Neural cell (in vitro differentiated cells): Measurements from ENCODE around the gene NIPBL. TPM values are rescaled to one million over a fixed set of nuclear protein-coding genes. Genes with fewer than 3 reads are reported as not detected.

Source experiments
- H2AFZ ChIP-seq: fragments of 200-600, 300-800 bp; sonication (generic), shearing (Covaris generic); 2 replicates; pipeline ENCODE4 v1.6.0; 2014; ENCODE audit warnings: low read depth, mild to moderate bottlenecking, antibody characterized with exemption, low read length, moderate library complexity
- H3F3A ChIP-seq: fragments of 200-600 bp; shearing (Covaris generic); 2 replicates; pipeline ENCODE4 v1.6.1; 2016; ENCODE audit warnings: mild to moderate bottlenecking, moderate library complexity, mixed read lengths, antibody characterized with exemption, low read length; ENCODE audit not compliant: insufficient read depth, poor library complexity, severe bottlenecking
- H3K27ac ChIP-seq: fragments of 200-600, 300-800 bp; sonication (generic), shearing (Covaris generic); 2 replicates; pipeline ENCODE4 v1.5.1; 2014; ENCODE audit warnings: mild to moderate bottlenecking, low read length, moderate library complexity
- H3K27me3 ChIP-seq: fragments of 300-800, 200-600 bp; sonication (generic), shearing (Covaris generic); 2 replicates; pipeline ENCODE4 v1.6.0; 2014; ENCODE audit warnings: mild to moderate bottlenecking, low read depth, low read length, moderate library complexity; ENCODE audit not compliant: insufficient read depth
- H3K36me3 ChIP-seq: fragments of 300-800, 200-600 bp; sonication (generic), shearing (Covaris generic); 2 replicates; pipeline ENCODE4 v1.5.1; 2014; ENCODE audit warnings: mild to moderate bottlenecking, antibody characterized with exemption, low read length, moderate library complexity; ENCODE audit not compliant: insufficient read depth
- H3K4me2 ChIP-seq: fragments of 300-800, 200-600 bp; sonication (generic), shearing (Covaris generic); 2 replicates; pipeline ENCODE4 v1.6.0; 2014; ENCODE audit warnings: mild to moderate bottlenecking, low read length
- H3K4me3 ChIP-seq: fragments of 300-800, 200-600 bp; sonication (generic), shearing (Covaris generic); 2 replicates; pipeline ENCODE4 v1.5.1; 2014; ENCODE audit warnings: mild to moderate bottlenecking, low read length, moderate library complexity
- H3K79me2 ChIP-seq: fragments of 200-600 bp; shearing (Covaris generic); replicated peaks from 2 replicates; pipeline ENCODE4 v1.6.0; 2014; ENCODE audit warnings: mild to moderate bottlenecking, low read length, moderate library complexity; ENCODE audit not compliant: insufficient read depth
- H3K9ac ChIP-seq: fragments of 300-800, 200-600 bp; sonication (generic), shearing (Covaris generic); 2 replicates; pipeline ENCODE4 v1.6.1; 2016; ENCODE audit warnings: mild to moderate bottlenecking, low read length, mixed read lengths
- H3K9me2 ChIP-seq: fragments of 200-600 bp; shearing (Covaris generic); 2 replicates; pipeline ENCODE4 v1.6.1; 2016; ENCODE audit warnings: mild to moderate bottlenecking, low read length, mixed read lengths; ENCODE audit not compliant: insufficient read depth
- H3K9me3 ChIP-seq: fragments of 200-600, 300-800 bp; sonication (generic), shearing (Covaris generic); 2 replicates; pipeline ENCODE4 v1.6.1; 2016; ENCODE audit warnings: mild to moderate bottlenecking, mixed run types, low read length, moderate library complexity, mixed read lengths
- H4K20me1 ChIP-seq: fragments of 200-600 bp; shearing (Covaris generic); 2 replicates; pipeline ENCODE4 v1.6.1; 2016; ENCODE audit warnings: mild to moderate bottlenecking, mixed run types; ENCODE audit not compliant: insufficient read depth
- EP300 ChIP-seq: fragments of 450-650 bp; conservative IDR thresholded peaks from 2 replicates; pipeline ENCODE4 v1.6.1; 2014; ENCODE audit warnings: antibody characterized with exemption, mild to moderate bottlenecking, moderate library complexity; ENCODE audit not compliant: poor library complexity, severe bottlenecking
- EZH2 ChIP-seq: fragments of 200-600, 300-800 bp; shearing (Covaris generic), sonication (generic); IDR thresholded peaks from 2 replicates; pipeline ENCODE4 v1.6.1; 2014; ENCODE audit warnings: antibody characterized with exemption, low read length, borderline replicate concordance, mild to moderate bottlenecking; ENCODE audit not compliant: insufficient read depth, poor library complexity, severe bottlenecking
- MXI1 ChIP-seq: fragments of 450-650 bp; conservative IDR thresholded peaks from 2 replicates; pipeline ENCODE4 v1.6.1; 2014; ENCODE audit warnings: antibody characterized with exemption, mild to moderate bottlenecking; ENCODE audit not compliant: poor library complexity, severe bottlenecking
- POLR2AphosphoS5 ChIP-seq: IDR thresholded peaks from 2 replicates; pipeline ENCODE4 v1.6.1; 2012
- RAD21 ChIP-seq: fragments of 450-650 bp; conservative IDR thresholded peaks from 2 replicates; pipeline ENCODE4 v1.6.1; 2014; ENCODE audit warnings: antibody characterized with exemption, mild to moderate bottlenecking, moderate library complexity
- REST ChIP-seq: IDR thresholded peaks from 2 replicates; pipeline ENCODE4 v1.6.1; 2012; ENCODE audit warnings: borderline replicate concordance
- SMC3 ChIP-seq: fragments of 450-650 bp; conservative IDR thresholded peaks from 2 replicates; pipeline ENCODE4 v1.6.1; 2014; ENCODE audit warnings: antibody characterized with exemption, mild to moderate bottlenecking, moderate library complexity; ENCODE audit not compliant: poor library complexity
- TAF1 ChIP-seq: IDR thresholded peaks from 2 replicates; pipeline ENCODE4 v1.6.1; 2012; ENCODE audit warnings: low read depth
- polyA plus RNA-seq: library from polyadenylated mRNA; depleted of rRNA; stranded (reverse); fragments of >200 nt; gene quantifications from 2 replicates; pipeline ENCODE4 v1.2.3, GENCODE V29; 2014
- TF ChIP-seq, protein P1 (sequence below): fragments of 450-650 bp; IDR thresholded peaks from 2 replicates; pipeline ENCODE4 v1.5.1; 2014; ENCODE audit warnings: antibody characterized with exemption, mild to moderate bottlenecking, moderate library complexity; ENCODE audit not compliant: poor library complexity, severe bottlenecking

The NIPBL gene
- polyA plus RNA-seq, 1 donor from 2014 or later: 27.5 TPM

DNA sequence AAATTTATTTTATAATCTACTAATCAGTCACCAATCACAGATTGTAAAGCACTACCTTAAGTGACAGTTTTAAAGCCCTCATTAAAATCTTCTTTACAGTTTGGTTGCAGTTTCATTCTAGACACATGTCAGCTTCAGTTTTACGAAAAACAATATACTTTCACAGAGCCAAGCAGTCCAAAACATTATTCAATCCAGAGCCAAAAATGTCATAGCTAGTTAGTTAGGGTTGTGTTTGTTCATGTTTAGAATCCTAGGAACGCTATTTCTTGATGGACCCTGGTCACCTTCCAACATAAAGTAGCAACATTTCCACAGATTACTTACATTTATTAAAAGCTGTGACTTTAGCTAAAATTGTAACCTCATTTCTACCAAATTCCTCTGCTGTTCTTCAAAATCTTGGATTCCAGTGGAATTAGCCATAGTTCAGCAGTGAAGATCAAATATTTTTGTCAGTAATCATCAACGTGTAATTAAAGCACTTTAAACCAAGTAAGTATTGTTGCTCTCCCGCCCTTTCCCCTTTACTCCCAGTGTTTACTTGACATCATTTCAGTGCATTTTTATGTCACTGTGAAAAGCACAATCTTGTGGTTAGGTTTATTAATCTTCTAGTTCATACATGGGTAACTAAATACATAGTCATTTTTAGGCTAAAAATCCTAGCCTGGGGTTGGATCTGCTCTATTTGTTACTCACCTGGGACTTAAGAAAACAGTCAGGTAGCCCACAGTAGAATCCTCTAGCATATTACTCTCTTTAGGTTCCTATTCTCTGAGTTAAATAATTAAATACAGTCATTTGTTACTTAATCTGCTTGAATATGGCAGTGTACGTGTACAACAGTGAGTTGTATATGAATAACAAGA is 74.3 kb downstream of the NIPBL start:
- H3K4me2 ChIP-seq: no peak overlapping the region
- no peaks in the 10 kb centered on the region for H4K20me1 ChIP-seq
- no peak overlapping the region for H2AFZ ChIP-seq
- no peaks in the 10 kb centered on the region for H3K36me3 ChIP-seq
- no peaks in the 10 kb centered on the region for H3K9me3 ChIP-seq
- H3K9me2 ChIP-seq: no peaks in the 10 kb centered on the region
- no peak overlapping the region for H3K27ac ChIP-seq
- TF ChIP-seq, protein P1, sequence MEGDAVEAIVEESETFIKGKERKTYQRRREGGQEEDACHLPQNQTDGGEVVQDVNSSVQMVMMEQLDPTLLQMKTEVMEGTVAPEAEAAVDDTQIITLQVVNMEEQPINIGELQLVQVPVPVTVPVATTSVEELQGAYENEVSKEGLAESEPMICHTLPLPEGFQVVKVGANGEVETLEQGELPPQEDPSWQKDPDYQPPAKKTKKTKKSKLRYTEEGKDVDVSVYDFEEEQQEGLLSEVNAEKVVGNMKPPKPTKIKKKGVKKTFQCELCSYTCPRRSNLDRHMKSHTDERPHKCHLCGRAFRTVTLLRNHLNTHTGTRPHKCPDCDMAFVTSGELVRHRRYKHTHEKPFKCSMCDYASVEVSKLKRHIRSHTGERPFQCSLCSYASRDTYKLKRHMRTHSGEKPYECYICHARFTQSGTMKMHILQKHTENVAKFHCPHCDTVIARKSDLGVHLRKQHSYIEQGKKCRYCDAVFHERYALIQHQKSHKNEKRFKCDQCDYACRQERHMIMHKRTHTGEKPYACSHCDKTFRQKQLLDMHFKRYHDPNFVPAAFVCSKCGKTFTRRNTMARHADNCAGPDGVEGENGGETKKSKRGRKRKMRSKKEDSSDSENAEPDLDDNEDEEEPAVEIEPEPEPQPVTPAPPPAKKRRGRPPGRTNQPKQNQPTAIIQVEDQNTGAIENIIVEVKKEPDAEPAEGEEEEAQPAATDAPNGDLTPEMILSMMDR: no peak
- TF ChIP-seq REST (no peak), EZH2 (no peak), EP300 (no peak), TAF1 (no peak), RAD21 (no peak), SMC3 (no peak), MXI1 (no peak), POLR2AphosphoS5 (no peak)
- no peaks in the 10 kb centered on the region for H3K27me3 ChIP-seq
- no peaks in the 10 kb centered on the region for H3F3A ChIP-seq
- no peak overlapping the region for H3K4me3 ChIP-seq
- H3K79me2 ChIP-seq: peaks cover 68% of the 10 kb centered on the region
- H3K9ac ChIP-seq: no peak overlapping the region

DNA sequence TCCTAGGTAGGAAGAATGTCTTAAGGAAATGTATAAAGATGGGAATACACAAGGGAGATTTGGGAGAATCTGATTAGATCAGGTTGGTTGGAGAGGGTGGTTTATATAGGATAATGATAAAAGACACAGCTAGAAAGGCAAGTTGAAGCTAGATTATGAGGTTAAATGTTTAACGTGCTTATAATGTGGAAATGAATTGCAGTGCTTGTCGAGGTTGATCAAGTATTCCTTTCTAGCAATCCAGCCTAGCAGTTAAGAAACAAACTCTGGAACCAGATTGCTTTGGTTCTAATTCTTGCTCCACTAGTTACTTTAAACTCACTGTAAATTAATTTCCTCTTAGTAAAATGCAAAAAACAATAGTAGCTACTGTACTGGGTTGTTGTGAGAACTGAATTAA is 76.5 kb downstream of the NIPBL start:
- H3K4me2 ChIP-seq: no peak overlapping the region
- H3K36me3 ChIP-seq: no peaks in the 10 kb centered on the region
- H3K4me3 ChIP-seq: no peak overlapping the region
- H3K9me2 ChIP-seq: no peaks in the 10 kb centered on the region
- H4K20me1 ChIP-seq: no peaks in the 10 kb centered on the region
- H3K27me3 ChIP-seq: no peaks in the 10 kb centered on the region
- no peaks in the 10 kb centered on the region for H3F3A ChIP-seq
- H3K9me3 ChIP-seq: no peaks in the 10 kb centered on the region
- no peak overlapping the region for H3K9ac ChIP-seq
- TF ChIP-seq, protein P1: no peak
- TF ChIP-seq RAD21: no peak
- TF ChIP-seq POLR2AphosphoS5: no peak
- no peak for TF ChIP-seq EP300
- TF ChIP-seq EZH2: no peak
- TF ChIP-seq SMC3: no peak
- TF ChIP-seq REST: no peak
- no peak for TF ChIP-seq MXI1
- H3K27ac ChIP-seq: no peak overlapping the region
- H3K79me2 ChIP-seq: peaks cover 46% of the 10 kb centered on the region
- H2AFZ ChIP-seq: no peak overlapping the region
